Astrocyte (in vitro differentiated cells and primary cell): ENCODE measurements around the gene PCARE.

Experiments used
- CTCF ChIP-seq: IDR thresholded peaks from 2 replicates; pipeline ENCODE4 v1.5.1; 2011; ENCODE audit warnings: low read depth, mild to moderate bottlenecking, inconsistent platforms, low read length, moderate library complexity; ENCODE audit not compliant: insufficient read depth
- EZH2 ChIP-seq: IDR thresholded peaks from 2 replicates; pipeline ENCODE4 v1.6.1; 2012; ENCODE audit warnings: mild to moderate bottlenecking, low read length, inconsistent platforms; ENCODE audit not compliant: insufficient read depth

GRCh38 chr2:29071032-29071975, 3.0 kb downstream of the PCARE start:
- TF ChIP-seq CTCF (no peak), EZH2 (no peak)
